Measurements from ENCODE around the gene PLGRKT. TPM values are rescaled to one million over a fixed set of nuclear protein-coding genes. Genes with fewer than 3 reads are reported as not detected.
"Not testable (repeated sequence)": the region's sequence is repeated elsewhere in the genome, so short reads cannot be mapped to it uniquely, and the experiment has no call there.

PLGRKT gene
- total and polyA plus RNA-seq, 3 experiments from 2014 or later, result 34.3 to 48.6 (median 36.1) TPM

GRCh38 chr9:5464831-5465330 is 27.2 kb upstream of the PLGRKT start:
- H3K27me3 Mint-ChIP-seq; H3K27ac ChIP-seq (ENCODE audit: low read depth, low read length); H3K27me3 ChIP-seq (ENCODE audit: insufficient read depth, low read length, poor library complexity, severe bottlenecking); H3K4me1 ChIP-seq (ENCODE audit: insufficient read depth, low read length); H3K9me3 ChIP-seq (ENCODE audit: low read length); POLR2A ChIA-PET; H3K4me1 Mint-ChIP-seq; H3K4me3 ChIP-seq (ENCODE audit: low read length); CTCF ChIA-PET; DNase-seq; H3K9me3 Mint-ChIP-seq; H3K36me3 ChIP-seq (ENCODE audit: insufficient read depth, low read length): not testable (repeated sequence)
- peak overlapping the region in 1 of 7 donors; percentile 58 for H3K4me3 Mint-ChIP-seq
- peak overlapping the region in 1 of 8 donors; percentile 80 for H3K27ac Mint-ChIP-seq
- H3K36me3 Mint-ChIP-seq, result peaks cover 17 to 66% (median 42%) of the 10 kb centered on the region in 3 donors

GRCh38 chr9:5460157-5460556 is 22.4 kb upstream of the PLGRKT start:
- Mint-ChIP-seq H3K36me3 (peaks cover 21 to 63% (median 33%) of the 10 kb centered on the region in 3 donors), H3K27ac (peak overlapping the region in 3 of 8 donors; percentile 2 to 52 (median 30)), H3K4me1 (peaks cover 19 to 29% (median 28%) of the 10 kb centered on the region in 3 donors), H3K27me3 (no peaks in the 10 kb centered on the region), H3K4me3 (no peak overlapping the region), H3K9me3 (no peaks in the 10 kb centered on the region)
- no peaks in the 10 kb centered on the region for H3K4me1 ChIP-seq (ENCODE audit: insufficient read depth, low read length)
- ChIA-PET CTCF (interaction anchor here (1.6 kb wide), 1 partner anchor 10 kb away, joined by 7 read pairs; the partner anchor contains the start of gene CD274), POLR2A (no interaction called here)
- no peak overlapping the region for H3K4me3 ChIP-seq (ENCODE audit: low read length)
- DNase-seq, result no peak
- no peak overlapping the region for H3K27ac ChIP-seq (ENCODE audit: low read depth, low read length)
- H3K36me3 ChIP-seq (ENCODE audit: insufficient read depth, low read length), result no peaks in the 10 kb centered on the region
- no peaks in the 10 kb centered on the region for H3K9me3 ChIP-seq (ENCODE audit: low read length)
- H3K27me3 ChIP-seq (ENCODE audit: insufficient read depth, low read length, poor library complexity, severe bottlenecking), result no peaks in the 10 kb centered on the region

GRCh38 chr9:5459289-5459829 is 21.6 kb upstream of the PLGRKT start:
- no peak for DNase-seq
- POLR2A ChIA-PET, result no interaction called here
- no peak overlapping the region for H3K4me3 ChIP-seq (ENCODE audit: low read length)
- Mint-ChIP-seq H3K27ac (peak overlapping the region in 3 of 8 donors; percentile 1 to 72 (median 2)), H3K9me3 (no peaks in the 10 kb centered on the region), H3K27me3 (no peaks in the 10 kb centered on the region), H3K4me3 (no peak overlapping the region), H3K4me1 (peaks cover 24 to 37% (median 36%) of the 10 kb centered on the region in 3 donors), H3K36me3 (peaks cover 20 to 57% (median 30%) of the 10 kb centered on the region in 3 donors)
- H3K27me3 ChIP-seq (ENCODE audit: insufficient read depth, low read length, poor library complexity, severe bottlenecking), result no peaks in the 10 kb centered on the region
- no peaks in the 10 kb centered on the region for H3K36me3 ChIP-seq (ENCODE audit: insufficient read depth, low read length)
- H3K4me1 ChIP-seq (ENCODE audit: insufficient read depth, low read length), result no peaks in the 10 kb centered on the region
- H3K27ac ChIP-seq (ENCODE audit: low read depth, low read length), result no peak overlapping the region
- CTCF ChIA-PET, result interaction anchor here (1.6 kb wide), 1 partner anchor 9 kb away, joined by 7 read pairs; the partner anchor contains the start of gene CD274
- no peaks in the 10 kb centered on the region for H3K9me3 ChIP-seq (ENCODE audit: low read length)

- no peak for DNase-seq
- peak overlapping the region in 1 of 7 donors; percentile 26 for H3K4me3 Mint-ChIP-seq
- peaks cover 13 to 39% (median 16%) of the 10 kb centered on the region in 3 donors for H3K36me3 Mint-ChIP-seq
- POLR2A ChIA-PET, result interaction anchor here (1.0 kb wide), 1 partner anchor 267 kb away, joined by 3 read pairs; no protein-coding TSS in a partner anchor
- Histone ChIP-seq H3K4me1 (ENCODE audit: insufficient read depth, low read length) (peaks cover 22% of the 10 kb centered on the region), H3K36me3 (ENCODE audit: insufficient read depth, low read length) (no peaks in the 10 kb centered on the region), H3K4me3 (ENCODE audit: low read length) (no peak overlapping the region), H3K9me3 (ENCODE audit: low read length) (no peaks in the 10 kb centered on the region), H3K27ac (ENCODE audit: low read depth, low read length) (no peak overlapping the region), H3K27me3 (ENCODE audit: insufficient read depth, low read length, poor library complexity, severe bottlenecking) (no peaks in the 10 kb centered on the region)
- H3K27me3 Mint-ChIP-seq, result no peaks in the 10 kb centered on the region
- peaks cover 42 to 75% (median 66%) of the 10 kb centered on the region in 3 donors for H3K4me1 Mint-ChIP-seq
- no peaks in the 10 kb centered on the region for H3K9me3 Mint-ChIP-seq
- H3K27ac Mint-ChIP-seq, result peak overlapping the region in 4 of 8 donors; percentile 0 to 81 (median 27)
- CTCF ChIA-PET, result interaction anchor here (1.2 kb wide), 1 partner anchor 135 kb away, joined by 3 read pairs; no protein-coding TSS in a partner anchor
These were observed 17.5 kb upstream of the PLGRKT start for GRCh38 chr9:5455181-5455580.

- no peak overlapping the region for H3K27ac Mint-ChIP-seq
- Histone ChIP-seq H3K27ac (ENCODE audit: low read depth, low read length) (no peak overlapping the region), H3K9me3 (ENCODE audit: low read length) (no peaks in the 10 kb centered on the region), H3K27me3 (ENCODE audit: insufficient read depth, low read length, poor library complexity, severe bottlenecking) (no peaks in the 10 kb centered on the region), H3K36me3 (ENCODE audit: insufficient read depth, low read length) (no peaks in the 10 kb centered on the region), H3K4me1 (ENCODE audit: insufficient read depth, low read length) (peaks cover 30% of the 10 kb centered on the region), H3K4me3 (ENCODE audit: low read length) (no peak overlapping the region)
- POLR2A ChIA-PET, result no interaction called here
- CTCF ChIA-PET, result no interaction called here
- H3K27me3 Mint-ChIP-seq, result no peaks in the 10 kb centered on the region
- H3K36me3 Mint-ChIP-seq, result peaks cover 11 to 26% (median 13%) of the 10 kb centered on the region in 3 donors
- H3K9me3 Mint-ChIP-seq, result no peaks in the 10 kb centered on the region
- H3K4me3 Mint-ChIP-seq, result no peak overlapping the region
- no peak for DNase-seq
- H3K4me1 Mint-ChIP-seq, result peaks cover 36 to 76% (median 65%) of the 10 kb centered on the region in 3 donors
These were observed 15.9 kb upstream of the PLGRKT start for GRCh38 chr9:5453673-5454072.

- Histone ChIP-seq H3K9me3 (ENCODE audit: low read length) (no peaks in the 10 kb centered on the region), H3K4me1 (ENCODE audit: insufficient read depth, low read length) (peaks cover 30% of the 10 kb centered on the region), H3K36me3 (ENCODE audit: insufficient read depth, low read length) (no peaks in the 10 kb centered on the region), H3K4me3 (ENCODE audit: low read length) (no peak overlapping the region), H3K27me3 (ENCODE audit: insufficient read depth, low read length, poor library complexity, severe bottlenecking) (no peaks in the 10 kb centered on the region), H3K27ac (ENCODE audit: low read depth, low read length) (no peak overlapping the region)
- Mint-ChIP-seq H3K27me3 (no peaks in the 10 kb centered on the region), H3K36me3 (peaks cover 7 to 20% (median 10%) of the 10 kb centered on the region in 3 donors), H3K4me1 (peaks cover 40 to 76% (median 70%) of the 10 kb centered on the region in 3 donors), H3K9me3 (no peaks in the 10 kb centered on the region), H3K27ac (peak overlapping the region in 1 of 8 donors; percentile 15), H3K4me3 (peak overlapping the region in 1 of 7 donors; percentile 6)
- CTCF ChIA-PET, result no interaction called here
- POLR2A ChIA-PET, result no interaction called here
- no peak for DNase-seq
These were observed 15.3 kb upstream of the PLGRKT start for GRCh38 chr9:5453004-5453403.

GRCh38 chr9:5452286-5452609 is 14.5 kb upstream of the PLGRKT start:
- peaks cover 4 to 12% (median 5%) of the 10 kb centered on the region in 3 donors for H3K36me3 Mint-ChIP-seq
- DNase-seq, result no peak

More at GRCh38 chr9:5452286-5452609, 14.5 kb upstream of the PLGRKT start:
- POLR2A ChIA-PET, result interaction anchor here (0.6 kb wide), 1 partner anchor 31 kb away, joined by 3 read pairs; no protein-coding TSS in a partner anchor
- no peaks in the 10 kb centered on the region for H3K9me3 ChIP-seq (ENCODE audit: low read length)
- peaks cover 32% of the 10 kb centered on the region for H3K4me1 ChIP-seq (ENCODE audit: insufficient read depth, low read length)
- H3K27me3 Mint-ChIP-seq, result no peaks in the 10 kb centered on the region
- no peaks in the 10 kb centered on the region for H3K9me3 Mint-ChIP-seq
- H3K27ac ChIP-seq (ENCODE audit: low read depth, low read length), result no peak overlapping the region
- peak overlapping the region in 7 of 8 donors; percentile 7 to 83 (median 42) for H3K27ac Mint-ChIP-seq
- H3K27me3 ChIP-seq (ENCODE audit: insufficient read depth, low read length, poor library complexity, severe bottlenecking), result no peaks in the 10 kb centered on the region
- H3K4me3 Mint-ChIP-seq, result peak overlapping the region; percentile 38 to 96 (median 57)
- no peak overlapping the region for H3K4me3 ChIP-seq (ENCODE audit: low read length)
- no peaks in the 10 kb centered on the region for H3K36me3 ChIP-seq (ENCODE audit: insufficient read depth, low read length)
- peaks cover 45 to 83% (median 78%) of the 10 kb centered on the region in 3 donors for H3K4me1 Mint-ChIP-seq
- CTCF ChIA-PET, result interaction anchor here (0.6 kb wide), 1 partner anchor 135 kb away, joined by 3 read pairs; no protein-coding TSS in a partner anchor
